ENCODE measurements around the gene RPL10.

RPL10 gene

GRCh38 chrX:154430916-154431315 lies 32.7 kb downstream of the RPL10 start:
- TF ChIP-seq CTCF (IDR thresholded peaks at IDR 0.05; ENCODE audit: low read depth, low read length), result no peak
- Histone ChIP-seq H3K4me1 (no peaks in the 10 kb centered on the region), H3K9me3 (no peaks in the 10 kb centered on the region), H3K4me3 (ENCODE audit: low read depth, low read length) (no peak overlapping the region), H3K36me3 (peaks cover 17% of the 10 kb centered on the region), H3K27me3 (no peaks in the 10 kb centered on the region)
- DNase-seq, result no peak

DNA sequence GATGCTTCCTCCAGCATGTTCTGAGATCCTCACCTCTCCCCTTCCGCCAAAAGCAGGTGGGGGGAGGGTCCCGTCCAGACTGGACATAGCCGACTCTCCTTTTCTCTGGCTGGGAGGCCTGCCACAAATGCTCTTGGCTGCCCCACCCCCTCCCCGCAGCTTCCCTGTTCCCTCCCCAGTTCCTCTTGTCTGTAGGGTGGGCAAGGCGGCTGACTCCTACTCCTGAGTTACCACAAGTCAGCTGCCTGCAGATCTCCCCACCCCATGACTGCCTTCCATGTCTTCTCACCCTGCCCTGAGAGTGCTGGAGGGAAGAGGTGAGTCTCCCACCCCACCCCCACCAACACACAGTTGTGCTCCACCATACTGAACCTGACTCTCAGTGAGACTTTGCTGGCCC lies 33.2 kb downstream of the RPL10 start:
- Histone ChIP-seq H3K36me3 (peaks cover 21% of the 10 kb centered on the region), H3K9me3 (no peaks in the 10 kb centered on the region), H3K4me3 (ENCODE audit: low read depth, low read length) (no peak overlapping the region), H3K4me1 (no peaks in the 10 kb centered on the region), H3K27me3 (no peaks in the 10 kb centered on the region)
- no peak for TF ChIP-seq CTCF (IDR thresholded peaks at IDR 0.05; ENCODE audit: low read depth, low read length)
- no peak for DNase-seq

DNA sequence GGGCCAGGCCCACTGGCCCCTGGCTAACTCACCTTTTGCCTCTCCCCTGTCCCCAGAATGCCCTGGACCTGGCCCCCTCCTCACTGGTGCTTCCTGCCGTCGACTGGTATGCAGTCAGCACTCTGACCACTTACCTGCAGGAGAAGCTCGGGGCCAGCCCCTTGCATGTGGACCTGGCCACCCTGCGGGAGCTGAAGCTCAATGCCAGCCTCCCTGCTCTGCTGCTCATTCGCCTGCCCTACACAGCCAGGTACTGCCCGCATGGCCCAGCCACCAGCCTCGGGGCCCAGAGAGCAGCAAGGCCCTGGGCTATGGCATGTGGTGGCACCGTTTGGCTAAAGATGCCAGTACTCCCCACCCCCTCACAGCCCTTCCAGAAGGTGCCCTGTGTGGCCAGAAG lies 34.0 kb downstream of the RPL10 start:
- no peak for TF ChIP-seq CTCF (IDR thresholded peaks at IDR 0.05; ENCODE audit: low read depth, low read length)

GRCh38 chrX:154433605-154434004 lies 35.4 kb downstream of the RPL10 start:
- TF ChIP-seq CTCF (IDR thresholded peaks at IDR 0.05; ENCODE audit: low read depth, low read length), result no peak
- H3K36me3 ChIP-seq, result peaks cover 26% of the 10 kb centered on the region
- no peaks in the 10 kb centered on the region for H3K9me3 ChIP-seq

More for the DNA sequence above, 34.0 kb downstream of the RPL10 start:
- Histone ChIP-seq H3K4me1 (no peaks in the 10 kb centered on the region), H3K36me3 (peaks cover 22% of the 10 kb centered on the region), H3K4me3 (ENCODE audit: low read depth, low read length) (no peak overlapping the region), H3K27me3 (no peaks in the 10 kb centered on the region), H3K9me3 (no peaks in the 10 kb centered on the region)
- no peak for DNase-seq

GRCh38 chrX:154434394-154435168 lies 36.4 kb downstream of the RPL10 start:
- no peaks in the 10 kb centered on the region for H3K4me1 ChIP-seq
- H3K27me3 ChIP-seq, result no peaks in the 10 kb centered on the region
- no peak for TF ChIP-seq CTCF (IDR thresholded peaks at IDR 0.05; ENCODE audit: low read depth, low read length)
- no peaks in the 10 kb centered on the region for H3K9me3 ChIP-seq
- DNase-seq, result no peak
- H3K4me3 ChIP-seq (ENCODE audit: low read depth, low read length), result no peak overlapping the region
- peaks cover 32% of the 10 kb centered on the region for H3K36me3 ChIP-seq

More at GRCh38 chrX:154433605-154434004, 35.4 kb downstream of the RPL10 start:
- H3K27me3 ChIP-seq, result no peaks in the 10 kb centered on the region
- DNase-seq, result no peak
- no peak overlapping the region for H3K4me3 ChIP-seq (ENCODE audit: low read depth, low read length)
- H3K4me1 ChIP-seq, result no peaks in the 10 kb centered on the region

GRCh38 chrX:154435171-154435733 lies 37.1 kb downstream of the RPL10 start:
- peaks cover 32% of the 10 kb centered on the region for H3K36me3 ChIP-seq
- no peak for DNase-seq

More at GRCh38 chrX:154435171-154435733, 37.1 kb downstream of the RPL10 start:
- Histone ChIP-seq H3K4me1 (no peaks in the 10 kb centered on the region), H3K4me3 (ENCODE audit: low read depth, low read length) (no peak overlapping the region), H3K9me3 (no peaks in the 10 kb centered on the region), H3K27me3 (no peaks in the 10 kb centered on the region)
- TF ChIP-seq CTCF (IDR thresholded peaks at IDR 0.05; ENCODE audit: low read depth, low read length), result no peak
